A549 (cell line): ENCODE data around the gene RGS5. TPM values are rescaled to one million over a fixed set of nuclear protein-coding genes. Genes with fewer than 3 reads are reported as not detected.

Experiments used
- ATAC-seq, 2 experiments: fragments of 200-7000 bp in 1 of 2; fragments of >200 bp in 1 of 2; cut with Nextera tagmentation in 1 of 2; cut with Tn5 transposase in 1 of 2; 3 replicates each; pipeline versions ENCODE4 v1.8.0 to v1.9.1; 2018 to 2020; ENCODE audit warnings: mild to moderate bottlenecking in 1 of 2, moderate library complexity in 1 of 2
- CTCF ChIA-PET: fragments of 300-600 bp; sonication (Branson Sonifier 250); formaldehyde crosslinking; extraction: SDS; loops from one replicate; lab custom pipeline; 2021; ENCODE audit warnings: antibody characterized with exemption, inconsistent platforms; lab: Yijun Ruan, JAX
- POLR2A ChIA-PET: fragments of 350-600 bp; formaldehyde crosslinking; extraction: SDS; loops from one replicate; lab custom pipeline; 2021; ENCODE audit warnings: antibody characterized with exemption, inconsistent platforms; lab: Yijun Ruan, JAX
- DNase-seq, 2 experiments: peaks; one replicate each; pipeline versions ENCODE4 v3.0.0 to v3.0.0-alpha.2; 2011 to 2016; ENCODE audit warnings: low read depth in 1 of 2, low spot score in 1 of 2
- FAIRE-seq: peaks from 2 replicates; lab custom pipeline; 2011; peaks lifted over from hg19 to GRCh38; lab: Jason Lieb, UNC
- H3K27ac ChIP-seq, 2 experiments: fragments of >200 bp; sonication (Bioruptor Twin); formaldehyde crosslinking; 3 replicates each; pipeline ENCODE4 v1.5.1; 2016 to 2017
- H3K4me1 ChIP-seq: fragments of >200 bp; sonication (Bioruptor Twin); formaldehyde crosslinking; 3 replicates; pipeline ENCODE4 v1.6.1; 2016
- H3K4me2 ChIP-seq: fragments of >200 bp; sonication (Bioruptor Twin); formaldehyde crosslinking; 3 replicates; pipeline ENCODE4 v1.6.1; 2016
- H3K4me3 ChIP-seq: fragments of >200 bp; sonication (Bioruptor Twin); formaldehyde crosslinking; 3 replicates; pipeline ENCODE4 v1.5.1; 2016
- H3K9me3 ChIP-seq: fragments of >200 bp; sonication (Bioruptor Twin); formaldehyde crosslinking; 3 replicates; pipeline ENCODE4 v1.6.1; 2016
- ATOH8 ChIP-seq: fragments of 250-450 bp; sonication (Bioruptor Pico); IDR thresholded peaks from 2 replicates; pipeline ENCODE4 v1.5.0; 2020; ENCODE audit warnings: low read depth, mild to moderate bottlenecking, moderate library complexity
- BCL3 ChIP-seq: fragments of >200 bp; sonication (Bioruptor Twin); formaldehyde crosslinking; IDR thresholded peaks from 3 replicates; pipeline ENCODE4 v1.6.1; 2016
- BHLHE40 ChIP-seq: IDR thresholded peaks from 2 replicates; pipeline ENCODE4 v1.6.1; 2012; ENCODE audit warnings: low read depth, low read length, inconsistent platforms
- CBX2 ChIP-seq: fragments of 200-600 bp; sonication (generic); IDR thresholded peaks from 2 replicates; pipeline ENCODE4 v1.6.1; 2016; ENCODE audit warnings: low read depth, mild to moderate bottlenecking, borderline replicate concordance
- CBX8 ChIP-seq: fragments of 200-600 bp; sonication (generic); IDR thresholded peaks from 2 replicates; pipeline ENCODE4 v1.6.1; 2016
- CEBPB ChIP-seq, 2 experiments: fragments of >200 bp in 1 of 2; sonication (Bioruptor Twin) in 1 of 2; formaldehyde crosslinking in 1 of 2; IDR thresholded peaks; 2 replicates each; pipeline ENCODE4 v1.6.1; 2012 to 2016
- CHD4 ChIP-seq: fragments of 200-600 bp; sonication (generic); IDR thresholded peaks from 2 replicates; pipeline ENCODE4 v1.6.1; 2016; ENCODE audit warnings: antibody characterized with exemption, mild to moderate bottlenecking, borderline replicate concordance
- E2F6 ChIP-seq: IDR thresholded peaks from 2 replicates; pipeline ENCODE4 v1.6.1; 2012; ENCODE audit warnings: low read depth, borderline replicate concordance
- EHMT2 ChIP-seq: fragments of 200-600 bp; sonication (generic); IDR thresholded peaks from 2 replicates; pipeline ENCODE4 v1.6.1; 2016; ENCODE audit warnings: antibody characterized with exemption, low read depth, mild to moderate bottlenecking, moderate library complexity
- FOSL2 ChIP-seq, 2 experiments: fragments of 450-650 bp in 1 of 2; fragments of >200 bp in 1 of 2; sonication (Bioruptor Twin) in 1 of 2; formaldehyde crosslinking; IDR thresholded peaks; 2 replicates each; pipeline versions ENCODE4 v1.5.0 to v1.6.1; 2016 to 2020; ENCODE audit warnings: mild to moderate bottlenecking in 1 of 2, moderate library complexity in 1 of 2
- FOXS1 ChIP-seq: fragments of 250-450 bp; sonication (Bioruptor Pico); IDR thresholded peaks from 2 replicates; pipeline ENCODE4 v1.5.0; 2020; ENCODE audit warnings: mild to moderate bottlenecking, moderate library complexity
- GATA3 ChIP-seq: IDR thresholded peaks from 2 replicates; pipeline ENCODE4 v1.6.1; 2012; ENCODE audit warnings: borderline replicate concordance
- HES2 ChIP-seq: fragments of >200 bp; sonication (Bioruptor Twin); formaldehyde crosslinking; IDR thresholded peaks from 2 replicates; pipeline ENCODE4 v1.6.1; 2016
- HOXA7 ChIP-seq: fragments of 250-450 bp; sonication (Bioruptor Pico); IDR thresholded peaks from 2 replicates; pipeline ENCODE4 v1.5.0; 2020; ENCODE audit warnings: mild to moderate bottlenecking, moderate library complexity
- JUN ChIP-seq, 2 experiments: fragments of >200 bp; sonication (Bioruptor Twin); formaldehyde crosslinking; IDR thresholded peaks; 2 replicates in 1 of 2; 3 replicates in 1 of 2; pipeline ENCODE4 v1.6.1; 2016 to 2017
- JUNB ChIP-seq: fragments of >200 bp; sonication (Bioruptor Twin); formaldehyde crosslinking; IDR thresholded peaks from 2 replicates; pipeline ENCODE4 v1.6.1; 2016
- KDM1A ChIP-seq: fragments of 200-600 bp; sonication (generic); IDR thresholded peaks from 2 replicates; pipeline ENCODE4 v1.6.1; 2016; ENCODE audit warnings: low read depth, mild to moderate bottlenecking
- PBX3 ChIP-seq: IDR thresholded peaks from 2 replicates; pipeline ENCODE4 v1.6.1; 2012
- PHF8 ChIP-seq: fragments of 200-600 bp; sonication (generic); IDR thresholded peaks from 2 replicates; pipeline ENCODE4 v1.6.1; 2016; ENCODE audit warnings: low read depth, mild to moderate bottlenecking, antibody characterized with exemption, moderate library complexity, borderline replicate concordance
- POLR2A ChIP-seq: IDR thresholded peaks from 2 replicates; pipeline ENCODE4 v1.6.1; 2012; ENCODE audit warnings: mild to moderate bottlenecking, low read length
- RAD21 ChIP-seq, 2 experiments: fragments of >200 bp in 1 of 2; sonication (Bioruptor Twin) in 1 of 2; formaldehyde crosslinking in 1 of 2; IDR thresholded peaks in 1 of 2; conservative IDR thresholded peaks in 1 of 2; 2 replicates in 1 of 2; 3 replicates in 1 of 2; pipeline ENCODE4 v1.6.1; 2012 to 2018; ENCODE audit warnings: inconsistent platforms in 1 of 2
- SMC3 ChIP-seq: fragments of >200 bp; sonication (Bioruptor Twin); formaldehyde crosslinking; IDR thresholded peaks from 3 replicates; pipeline ENCODE4 v1.6.1; 2018; ENCODE audit warnings: inconsistent platforms
- USF2 ChIP-seq: fragments of 450-650 bp; IDR thresholded peaks from 2 replicates; pipeline ENCODE4 v1.6.1; 2014; ENCODE audit warnings: antibody characterized with exemption
- ZC3H11A ChIP-seq: fragments of 450-650 bp; IDR thresholded peaks from 2 replicates; pipeline ENCODE4 v1.6.1; 2014; ENCODE audit warnings: antibody characterized with exemption, mild to moderate bottlenecking
- WGBS: methylation state at CpG from one replicate; pipeline ENCODE4 v1.1.6; 2017; ENCODE audit errors: missing lambda C conversion rate; 5-methylcytosine and 5-hydroxymethylcytosine counted together
- polyA plus RNA-seq, 4 experiments: library from polyadenylated mRNA; depleted of rRNA in 3 of 4; stranded (reverse); fragments of >200 nt; fragmentation: RNase III in 1 of 4; extraction: RNeasy Plus Mini Kit Qiagen cat#74134 plus additional on column Dnase treatment in 1 of 4; gene quantifications; 2 replicates in 3 of 4; 3 replicates in 1 of 4; pipeline ENCODE4 v1.2.3, GENCODE V29; 2011 to 2017

The RGS5 gene
- polyA plus RNA-seq, 2 of the 4 experiments (the other 2 are of a cell fraction): 2.2 to 6.5 TPM

GRCh38 chr1:163170975-163171676 is 31.6 kb downstream of the RGS5 start:
- peak; percentile 81; a peak in 5 of 6 replicates for ATAC-seq
- DNase-seq: peak in 1 of 2 experiments; percentile 13
- H3K4me1 ChIP-seq: peaks cover 8% of the 10 kb centered on the region; the same call in 2 of the 3 replicates
- H3K4me2 ChIP-seq: 0 out of 3 replicates have a peak overlapping the region, but pooled peaks have one; percentile 32
- FAIRE-seq: no peak
- WGBS: 64% methylated on average over 5 of the region's 5 CpGs
- POLR2A ChIA-PET: no interaction called here
- no peak overlapping the region for H3K4me3 ChIP-seq
- H3K27ac ChIP-seq: no peak overlapping the region
- TF ChIP-seq HES2 (no peak), SMC3 (0 out of 3 replicates have a peak, but pooled peaks have one; percentile 11), EHMT2 (no peak), RAD21 (conservative IDR thresholded peaks at IDR 0.05 in 1 of 2, IDR thresholded peaks at IDR 0.05 in 1 of 2) (0 out of 5 replicates have a peak, but pooled peaks of 1 of the 2 experiments have one; percentile 33)
- CTCF ChIA-PET: interaction anchor here (0.8 to 1.0 kb wide), 4 partner anchors 9 to 323 kb away, joined by 3 read pairs; no protein-coding TSS in a partner anchor
- no peaks in the 10 kb centered on the region for H3K9me3 ChIP-seq

- no peak for FAIRE-seq
- Histone ChIP-seq H3K9me3 (no peaks in the 10 kb centered on the region), H3K4me3 (no peak overlapping the region), H3K27ac (no peak overlapping the region), H3K4me2 (no peak overlapping the region), H3K4me1 (peaks cover 8% of the 10 kb centered on the region; the same call in 2 of the 3 replicates)
- no peak for DNase-seq
- ChIA-PET POLR2A (no interaction called here), CTCF (interaction anchor here (0.8 to 1.0 kb wide), 4 partner anchors 10 to 322 kb away, joined by 3 read pairs; no protein-coding TSS in a partner anchor)
- ATAC-seq: no peak
- WGBS: 55% methylated on average over 1 of the region's 1 CpG
- no peak for TF ChIP-seq E2F6
- TF ChIP-seq USF2: no peak
- TF ChIP-seq ATOH8 (CRISPR knock-in tag): no peak
- TF ChIP-seq JUNB: no peak
- no peak for TF ChIP-seq FOXS1 (CRISPR knock-in tag)
- TF ChIP-seq FOSL2 (IDR thresholded peaks at IDR 0.05): no peak
- no peak for TF ChIP-seq FOSL2 (CRISPR knock-in tag; IDR thresholded peaks at IDR 0.05)
- TF ChIP-seq ZC3H11A: no peak
- TF ChIP-seq GATA3: no peak
- no peak for TF ChIP-seq PHF8
- TF ChIP-seq PBX3: no peak
- TF ChIP-seq POLR2A: no peak
- no peak for TF ChIP-seq HOXA7
- no peak for TF ChIP-seq KDM1A
- no peak for TF ChIP-seq CBX8
- no peak for TF ChIP-seq BCL3
- TF ChIP-seq CBX2: no peak
- no peak for TF ChIP-seq JUN (IDR thresholded peaks at IDR 0.05)
- no peak for TF ChIP-seq CEBPB (IDR thresholded peaks at IDR 0.05)
- no peak for TF ChIP-seq BHLHE40
- no peak for TF ChIP-seq CHD4
- TF ChIP-seq, all 56 proteins: peak for 0
Measured at GRCh38 chr1:163170331-163170730, 32.4 kb downstream of the RGS5 start.
